Keratinocyte (primary cell): ENCODE results near the gene TMBIM4. TPM values are rescaled to one million over a fixed set of nuclear protein-coding genes. Genes with fewer than 3 reads are reported as not detected.

Experiments used
- DNase-seq: peaks from one replicate; pipeline ENCODE4 v3.0.0-alpha.2; 2011; ENCODE audit warnings: low read depth, missing footprints, low spot score
- FAIRE-seq: peaks from 2 replicates; lab custom pipeline; 2011; peaks lifted over from hg19 to GRCh38; lab: Jason Lieb, UNC
- H2AFZ ChIP-seq: 2 replicates; pipeline ENCODE4 v1.6.0; 2012; ENCODE audit warnings: low read length, control low read depth, inconsistent platforms; ENCODE audit not compliant: control insufficient read depth
- H3K27ac ChIP-seq: 2 replicates; pipeline ENCODE4 v1.5.1; 2011; ENCODE audit warnings: low read length; ENCODE audit not compliant: control insufficient read depth, insufficient read depth
- H3K27me3 ChIP-seq: 3 replicates; pipeline ENCODE4 v1.6.0; 2011; ENCODE audit warnings: low read length; ENCODE audit not compliant: control insufficient read depth, insufficient read depth; ENCODE audit errors: extremely low read depth
- H3K36me3 ChIP-seq, 2 experiments: 2 replicates in 1 of 2; 3 replicates in 1 of 2; pipeline ENCODE4 v1.5.1; 2011; ENCODE audit warnings: low read length in 2 of 2, mild to moderate bottlenecking in 1 of 2; ENCODE audit not compliant: control insufficient read depth in 2 of 2, insufficient read depth in 2 of 2; ENCODE audit errors: extremely low read depth in 1 of 2
- H3K4me1 ChIP-seq: 3 replicates; pipeline ENCODE4 v1.5.1; 2011; ENCODE audit warnings: low read length; ENCODE audit not compliant: control insufficient read depth, insufficient read depth; ENCODE audit errors: extremely low read depth
- H3K4me2 ChIP-seq: 3 replicates; pipeline ENCODE4 v1.6.0; 2011; ENCODE audit warnings: low read depth, low read length; ENCODE audit not compliant: control insufficient read depth, insufficient read depth; ENCODE audit errors: extremely low read depth
- H3K4me3 ChIP-seq, 3 experiments: fragments of 200-600 bp in 1 of 3; sonication (generic) in 1 of 3; 2 replicates in 2 of 3; 3 replicates in 1 of 3; pipeline ENCODE4 v1.5.1; 2011 to 2016; ENCODE audit warnings: low read length in 3 of 3, mild to moderate bottlenecking in 3 of 3, control low read depth in 2 of 3, inconsistent platforms in 1 of 3, low read depth in 1 of 3, mixed read lengths in 1 of 3, mixed run types in 1 of 3, moderate library complexity in 1 of 3; ENCODE audit not compliant: control insufficient read depth in 2 of 3, insufficient read depth in 2 of 3; ENCODE audit errors: extremely low read depth in 1 of 3
- H3K79me2 ChIP-seq: 2 replicates; pipeline ENCODE4 v1.6.0; 2012; ENCODE audit warnings: low read length; ENCODE audit not compliant: control insufficient read depth, insufficient read depth
- H3K9ac ChIP-seq: 3 replicates; pipeline ENCODE4 v1.6.0; 2011; ENCODE audit warnings: low read length; ENCODE audit not compliant: control insufficient read depth, insufficient read depth; ENCODE audit errors: extremely low read depth
- H3K9me1 ChIP-seq: 3 replicates; pipeline ENCODE4 v1.6.0; 2011; ENCODE audit warnings: low read length; ENCODE audit not compliant: control insufficient read depth, insufficient read depth; ENCODE audit errors: extremely low read depth
- H3K9me3 ChIP-seq: 2 replicates; pipeline ENCODE4 v1.5.1; 2012; ENCODE audit warnings: low read depth, low read length; ENCODE audit not compliant: control insufficient read depth
- H4K20me1 ChIP-seq: 3 replicates; pipeline ENCODE4 v1.6.0; 2011; ENCODE audit warnings: low read length; ENCODE audit not compliant: control insufficient read depth, insufficient read depth; ENCODE audit errors: extremely low read depth
- EZH2 ChIP-seq: IDR thresholded peaks from one replicate; pipeline ENCODE4 v1.6.1; 2012; ENCODE audit warnings: inconsistent platforms, mild to moderate bottlenecking, low read length, moderate library complexity
- dilution Hi-C: fragments of 300-500 bp; cut with MboI; formaldehyde crosslinking; loops from one replicate; pipeline ENCODE4 v1.7.0; 2020; ENCODE audit warnings: low sequenced_read_pairs; ENCODE audit not compliant: extremely low pct_ligation_motif_present
- polyA plus RNA-seq, 5 experiments: library from polyadenylated mRNA; depleted of rRNA in 3 of 5; stranded (reverse) in 3 of 5; stranded (forward) in 1 of 5; unstranded in 1 of 5; fragments of >200 nt; gene quantifications; 1 replicate in 1 of 5; 2 replicates in 3 of 5; 3 replicates in 1 of 5; pipeline versions ENCODE4 v1.2.1 to v1.2.3, GENCODE V29; 2011 to 2012; ENCODE audit warnings: missing spikeins in 2 of 5, low read depth in 1 of 5, low replicate concordance in 1 of 5
- TF ChIP-seq, protein P1 (sequence below), 3 experiments: IDR thresholded peaks in 1 of 3; conservative IDR thresholded peaks in 1 of 3; optimal IDR thresholded peaks in 1 of 3; 2 replicates in 2 of 3; 3 replicates in 1 of 3; pipeline versions ENCODE3 to v1.5.1; 2011; ENCODE audit warnings: low read length in 3 of 3, mild to moderate bottlenecking in 3 of 3, moderate library complexity in 2 of 3, control low read depth in 1 of 3, inconsistent platforms in 1 of 3; ENCODE audit not compliant: insufficient read depth in 2 of 3; ENCODE audit errors: extremely low read depth in 1 of 3

The TMBIM4 gene
- polyA plus RNA-seq, 1 donor (not counting 4 experiments of a cell fraction or from before 2014, with no cell fraction given), result 111 TPM

- Histone ChIP-seq H3K4me1 (peaks cover 12% of the 10 kb centered on the region), H3K9me1 (no peaks in the 10 kb centered on the region), H3K27ac (no peak overlapping the region), H3K4me3 (no peak overlapping the region), H2AFZ (no peak overlapping the region), H4K20me1 (no peaks in the 10 kb centered on the region), H3K27me3 (no peaks in the 10 kb centered on the region), H3K79me2 (peaks cover 2% of the 10 kb centered on the region), H3K4me2 (no peak overlapping the region), H3K36me3 (peaks cover 0 to 8% of the 10 kb centered on the region in 2 experiments), H3K9ac (no peak overlapping the region), H3K9me3 (no peaks in the 10 kb centered on the region)
- DNase-seq (no peak), FAIRE-seq (peak; percentile 55)
- TF ChIP-seq EZH2, result no peak
- TF ChIP-seq, protein P1, sequence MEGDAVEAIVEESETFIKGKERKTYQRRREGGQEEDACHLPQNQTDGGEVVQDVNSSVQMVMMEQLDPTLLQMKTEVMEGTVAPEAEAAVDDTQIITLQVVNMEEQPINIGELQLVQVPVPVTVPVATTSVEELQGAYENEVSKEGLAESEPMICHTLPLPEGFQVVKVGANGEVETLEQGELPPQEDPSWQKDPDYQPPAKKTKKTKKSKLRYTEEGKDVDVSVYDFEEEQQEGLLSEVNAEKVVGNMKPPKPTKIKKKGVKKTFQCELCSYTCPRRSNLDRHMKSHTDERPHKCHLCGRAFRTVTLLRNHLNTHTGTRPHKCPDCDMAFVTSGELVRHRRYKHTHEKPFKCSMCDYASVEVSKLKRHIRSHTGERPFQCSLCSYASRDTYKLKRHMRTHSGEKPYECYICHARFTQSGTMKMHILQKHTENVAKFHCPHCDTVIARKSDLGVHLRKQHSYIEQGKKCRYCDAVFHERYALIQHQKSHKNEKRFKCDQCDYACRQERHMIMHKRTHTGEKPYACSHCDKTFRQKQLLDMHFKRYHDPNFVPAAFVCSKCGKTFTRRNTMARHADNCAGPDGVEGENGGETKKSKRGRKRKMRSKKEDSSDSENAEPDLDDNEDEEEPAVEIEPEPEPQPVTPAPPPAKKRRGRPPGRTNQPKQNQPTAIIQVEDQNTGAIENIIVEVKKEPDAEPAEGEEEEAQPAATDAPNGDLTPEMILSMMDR (optimal IDR thresholded peaks at IDR 0.05 in 1 of 3, IDR thresholded peaks at IDR 0.05 in 1 of 3, conservative IDR thresholded peaks at IDR 0.05 in 1 of 3; ENCODE audit: extremely low read depth in 1 of 3, insufficient read depth in 2 of 3, low read length in 3 of 3), result peak in 2 of 3 experiments; percentile 18 to 20
- dilution Hi-C loops, result no loop called here
Observed at GRCh38 chr12:66149702-66150398, 19.9 kb downstream of the TMBIM4 start.

- no peak for TF ChIP-seq EZH2
- TF ChIP-seq, protein P1 (optimal IDR thresholded peaks at IDR 0.05 in 1 of 3, IDR thresholded peaks at IDR 0.05 in 1 of 3, conservative IDR thresholded peaks at IDR 0.05 in 1 of 3; ENCODE audit: extremely low read depth in 1 of 3, insufficient read depth in 2 of 3, low read length in 3 of 3), result peak; percentile 60 to 76 (median 69)
- Histone ChIP-seq H3K79me2 (no peaks in the 10 kb centered on the region), H3K4me2 (peak overlapping the region; percentile 22), H3K9me3 (peaks cover 3% of the 10 kb centered on the region), H3K4me1 (peaks cover 8% of the 10 kb centered on the region), H2AFZ (peak overlapping the region; percentile 40), H3K9me1 (no peaks in the 10 kb centered on the region), H3K27me3 (no peaks in the 10 kb centered on the region), H3K4me3 (no peak overlapping the region), H3K27ac (peak overlapping the region; percentile 16), H4K20me1 (no peaks in the 10 kb centered on the region), H3K36me3 (peaks cover 5 to 10% of the 10 kb centered on the region in 2 experiments), H3K9ac (no peak overlapping the region)
- DNase-seq, result no peak
- peak; percentile 69 for FAIRE-seq
- dilution Hi-C loops, result no loop called here
Observed at GRCh38 chr12:66144791-66145754, 24.7 kb downstream of the TMBIM4 start.
